ENCODE results near the gene ITPRIPL2.

GRCh38 chr16:19066988-19067348, 46.8 kb upstream of the ITPRIPL2 start:
- no peak for TF ChIP-seq POLR2A (IDR thresholded peaks at IDR 0.05)
- TF ChIP-seq, protein P1, sequence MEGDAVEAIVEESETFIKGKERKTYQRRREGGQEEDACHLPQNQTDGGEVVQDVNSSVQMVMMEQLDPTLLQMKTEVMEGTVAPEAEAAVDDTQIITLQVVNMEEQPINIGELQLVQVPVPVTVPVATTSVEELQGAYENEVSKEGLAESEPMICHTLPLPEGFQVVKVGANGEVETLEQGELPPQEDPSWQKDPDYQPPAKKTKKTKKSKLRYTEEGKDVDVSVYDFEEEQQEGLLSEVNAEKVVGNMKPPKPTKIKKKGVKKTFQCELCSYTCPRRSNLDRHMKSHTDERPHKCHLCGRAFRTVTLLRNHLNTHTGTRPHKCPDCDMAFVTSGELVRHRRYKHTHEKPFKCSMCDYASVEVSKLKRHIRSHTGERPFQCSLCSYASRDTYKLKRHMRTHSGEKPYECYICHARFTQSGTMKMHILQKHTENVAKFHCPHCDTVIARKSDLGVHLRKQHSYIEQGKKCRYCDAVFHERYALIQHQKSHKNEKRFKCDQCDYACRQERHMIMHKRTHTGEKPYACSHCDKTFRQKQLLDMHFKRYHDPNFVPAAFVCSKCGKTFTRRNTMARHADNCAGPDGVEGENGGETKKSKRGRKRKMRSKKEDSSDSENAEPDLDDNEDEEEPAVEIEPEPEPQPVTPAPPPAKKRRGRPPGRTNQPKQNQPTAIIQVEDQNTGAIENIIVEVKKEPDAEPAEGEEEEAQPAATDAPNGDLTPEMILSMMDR (IDR thresholded peaks at IDR 0.05): no peak
